KOPT-K1 (cell line): Measurements from ENCODE around the gene ENDOG.
"Not testable (repeated sequence)": the region's sequence is repeated elsewhere in the genome, so short reads cannot be mapped to it uniquely, and the experiment has no call there.

Experiments used
- H3K27ac ChIP-seq: fragments of 200-600 bp; sonication (generic); 2 replicates; pipeline ENCODE4 v1.5.1; 2016; ENCODE audit warnings: antibody characterized with exemption, mild to moderate bottlenecking, low read depth, low read length; ENCODE audit not compliant: poor library complexity, severe bottlenecking
- H3K36me3 ChIP-seq: fragments of 200-600 bp; sonication (generic); 2 replicates; pipeline ENCODE4 v1.5.1; 2017; ENCODE audit warnings: antibody characterized with exemption, mild to moderate bottlenecking, low read length, moderate library complexity; ENCODE audit not compliant: insufficient read depth
- H3K9me3 ChIP-seq: fragments of 200-600 bp; sonication (generic); 2 replicates; pipeline ENCODE4 v1.5.1; 2017; ENCODE audit warnings: antibody characterized with exemption, low read length, mild to moderate bottlenecking; ENCODE audit not compliant: insufficient read depth, poor library complexity, severe bottlenecking

Gene ENDOG

GRCh38 chr9:128835246-128836210 is 17.2 kb downstream of the ENDOG start:
- Histone ChIP-seq H3K36me3 (no peaks in the 10 kb centered on the region; the same call in 1 of the 2 replicates), H3K9me3 (no peaks in the 10 kb centered on the region), H3K27ac (no peak overlapping the region)

- H3K27ac ChIP-seq = no peak overlapping the region
- no peaks in the 10 kb centered on the region for H3K9me3 ChIP-seq
- H3K36me3 ChIP-seq = no peaks in the 10 kb centered on the region; the same call in 1 of the 2 replicates
These were observed 18.3 kb downstream of the ENDOG start for GRCh38 chr9:128836509-128837145.

- Histone ChIP-seq H3K9me3 (no peaks in the 10 kb centered on the region), H3K27ac (no peak overlapping the region), H3K36me3 (peaks cover 6% of the 10 kb centered on the region; the same call in 1 of the 2 replicates)
These were observed 20.0 kb downstream of the ENDOG start for GRCh38 chr9:128838338-128838737.

GRCh38 chr9:128840524-128840923 is 22.2 kb downstream of the ENDOG start:
- no peaks in the 10 kb centered on the region for H3K9me3 ChIP-seq
- H3K36me3 ChIP-seq = peaks cover 6% of the 10 kb centered on the region; the same call in 1 of the 2 replicates
- no peak overlapping the region for H3K27ac ChIP-seq

GRCh38 chr9:128841694-128842492 is 23.6 kb downstream of the ENDOG start:
- Histone ChIP-seq H3K9me3 (no peaks in the 10 kb centered on the region), H3K27ac (no peak overlapping the region), H3K36me3 (peaks cover 6% of the 10 kb centered on the region; the same call in 1 of the 2 replicates)

GRCh38 chr9:128843171-128843570 is 24.9 kb downstream of the ENDOG start:
- H3K9me3 ChIP-seq, H3K36me3 ChIP-seq, H3K27ac ChIP-seq: not testable (repeated sequence)

- H3K27ac ChIP-seq = no peak overlapping the region
- H3K36me3 ChIP-seq = peaks cover 6% of the 10 kb centered on the region; the same call in 1 of the 2 replicates
- no peaks in the 10 kb centered on the region for H3K9me3 ChIP-seq
These were observed 27.1 kb downstream of the ENDOG start for GRCh38 chr9:128845186-128845931.

GRCh38 chr9:128846680-128847030 is 28.4 kb downstream of the ENDOG start:
- Histone ChIP-seq H3K27ac (peak overlapping the region; percentile 55), H3K36me3 (peaks cover 6% of the 10 kb centered on the region; the same call in 1 of the 2 replicates), H3K9me3 (peaks cover 8% of the 10 kb centered on the region)

- Histone ChIP-seq H3K36me3 (no peaks in the 10 kb centered on the region), H3K27ac (no peak overlapping the region), H3K9me3 (peaks cover 8% of the 10 kb centered on the region)
These were observed 29.5 kb downstream of the ENDOG start for GRCh38 chr9:128847803-128848202.

GRCh38 chr9:128851024-128851423 is 32.7 kb downstream of the ENDOG start:
- H3K27ac ChIP-seq, H3K36me3 ChIP-seq, H3K9me3 ChIP-seq: not testable (repeated sequence)

- H3K36me3 ChIP-seq, H3K27ac ChIP-seq, H3K9me3 ChIP-seq: not testable (repeated sequence)
These were observed 33.7 kb downstream of the ENDOG start for GRCh38 chr9:128851779-128852600.

GRCh38 chr9:128852646-128853045 is 34.3 kb downstream of the ENDOG start:
- H3K9me3 ChIP-seq, H3K36me3 ChIP-seq, H3K27ac ChIP-seq: not testable (repeated sequence)

- H3K27ac ChIP-seq, H3K36me3 ChIP-seq: not testable (repeated sequence)
These were observed 36.2 kb downstream of the ENDOG start for GRCh38 chr9:128854454-128854853.

GRCh38 chr9:128858476-128858875 is 40.2 kb downstream of the ENDOG start:
- not testable (repeated sequence) for H3K36me3 ChIP-seq, H3K9me3 ChIP-seq, H3K27ac ChIP-seq

More at GRCh38 chr9:128854454-128854853, 36.2 kb downstream of the ENDOG start:
- H3K9me3 ChIP-seq = not testable (repeated sequence)
